M059J (cell line): ENCODE data around the gene PDE11A. TPM values are rescaled to one million over a fixed set of nuclear protein-coding genes. Genes with fewer than 3 reads are reported as not detected.

ENCODE experiments used
- DNase-seq: peaks from one replicate; pipeline ENCODE4 v3.0.0-alpha.2; 2012; ENCODE audit warnings: low read depth
- total RNA-seq: library from RNA; depleted of rRNA; stranded (reverse); fragments of >200 nt; shearing (Covaris generic); gene quantifications from 2 replicates; pipeline ENCODE4 v1.2.3, GENCODE V29; 2014

Gene PDE11A
- total RNA-seq, 1 experiment from 2014 or later = 2.0 TPM

DNA sequence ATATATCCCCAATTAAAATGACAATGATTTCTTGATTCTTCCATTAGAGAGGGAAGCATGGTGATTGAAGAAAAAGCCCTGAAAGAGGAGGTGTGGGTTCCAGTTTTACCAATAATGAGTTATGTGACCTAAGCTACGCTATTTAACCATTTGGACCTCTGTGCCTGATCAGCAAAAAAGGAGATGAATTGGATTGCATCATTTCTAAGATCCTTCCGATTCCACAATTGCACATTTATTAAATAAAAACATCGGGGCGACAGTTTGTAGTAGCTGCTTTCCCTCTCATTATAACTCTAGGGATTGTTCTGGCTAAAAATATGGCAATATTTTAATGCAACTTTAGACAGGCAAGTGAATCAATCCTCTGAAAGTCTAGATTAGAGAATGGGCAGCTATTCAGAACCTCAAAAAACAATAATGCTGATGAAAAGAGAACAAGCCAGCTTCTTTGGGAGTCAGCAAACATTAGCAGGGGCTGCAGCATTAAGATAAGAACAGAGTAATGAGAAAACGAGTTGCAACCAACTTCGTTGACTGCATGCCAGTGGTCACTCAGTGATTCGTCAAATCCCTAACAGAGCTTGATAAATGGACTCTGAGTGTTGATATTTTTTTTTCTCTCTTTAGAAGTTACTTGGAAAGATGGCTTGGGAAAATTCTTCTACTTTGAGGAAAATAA is 378.8 kb downstream of the PDE11A start:
- no peak for DNase-seq

DNA sequence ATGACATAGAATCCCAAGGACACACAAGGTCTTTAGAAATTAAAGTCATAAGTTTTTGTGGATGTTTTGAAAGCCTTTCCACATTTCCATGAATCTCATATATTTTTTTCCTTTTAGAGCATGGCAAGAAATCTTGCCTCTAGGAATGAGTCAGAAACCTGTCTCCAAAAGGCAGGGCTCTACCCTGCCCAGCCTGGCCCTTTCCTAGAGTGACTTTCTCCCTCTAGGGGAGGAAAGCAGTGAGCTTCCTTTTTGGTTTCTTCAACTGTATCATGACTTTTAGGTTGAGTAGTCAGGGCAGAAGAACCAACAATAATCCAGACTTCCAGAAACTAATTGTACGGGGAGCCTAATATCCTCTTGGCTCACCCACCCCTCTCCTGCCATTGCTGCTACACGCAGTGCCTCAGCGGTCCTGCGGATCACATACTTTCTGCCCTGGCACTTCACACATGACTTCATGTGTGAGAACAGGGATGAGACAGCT is 379.8 kb downstream of the PDE11A start:
- peak; percentile 72 for DNase-seq

DNA sequence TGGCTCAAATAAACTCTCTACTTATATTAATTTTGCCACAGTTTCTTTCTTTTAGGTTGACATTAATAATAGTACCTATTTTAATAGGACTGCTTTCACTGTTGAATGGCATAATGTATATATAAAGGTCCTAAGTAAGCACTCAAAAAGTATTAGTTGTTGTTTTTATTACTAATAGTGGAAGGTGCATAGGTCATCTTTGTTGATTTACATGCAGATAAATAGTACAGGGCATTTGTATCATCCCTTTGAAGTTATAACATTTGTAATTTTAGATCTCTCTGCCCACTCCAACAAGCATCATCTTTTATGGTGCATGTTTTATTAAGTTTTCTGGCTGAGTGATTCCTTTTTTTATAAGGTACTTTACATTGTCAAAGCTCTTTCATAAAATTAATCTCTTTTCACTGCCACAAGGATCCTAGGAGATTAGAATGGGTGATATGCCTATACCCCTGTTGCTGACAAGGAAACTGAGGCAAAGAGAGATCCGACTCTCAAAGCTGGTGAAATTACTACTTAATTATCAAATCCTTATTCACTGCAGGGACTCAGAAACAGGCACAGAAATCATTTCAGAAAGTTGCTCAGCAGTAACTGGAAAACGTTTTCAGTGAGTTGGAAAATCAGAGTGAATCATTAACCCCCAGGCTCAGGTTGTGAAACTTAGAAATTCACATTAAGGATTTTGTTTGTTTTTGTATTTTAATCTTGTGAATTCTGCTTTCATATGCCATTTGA is 380.4 kb downstream of the PDE11A start:
- DNase-seq = peak; percentile 47

DNA sequence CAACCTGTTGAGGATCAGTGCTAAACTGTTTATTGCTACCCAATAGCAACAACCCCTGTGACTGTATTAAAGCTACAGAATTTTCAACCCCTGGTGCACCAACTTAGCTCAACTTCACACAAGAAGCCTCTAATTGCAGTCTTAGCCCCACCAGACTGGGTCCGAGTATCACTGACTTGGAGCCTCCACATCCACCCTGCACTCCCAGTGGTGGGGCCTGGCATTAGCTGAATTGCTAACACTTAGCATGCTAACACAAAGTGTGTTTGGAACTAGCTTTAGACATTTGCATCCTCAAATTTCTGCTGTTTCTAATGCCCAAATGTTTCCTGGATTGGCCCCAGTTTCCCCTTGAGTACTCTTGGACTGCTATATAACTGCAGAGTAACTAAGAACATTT is 381.4 kb downstream of the PDE11A start:
- no peak for DNase-seq

DNA sequence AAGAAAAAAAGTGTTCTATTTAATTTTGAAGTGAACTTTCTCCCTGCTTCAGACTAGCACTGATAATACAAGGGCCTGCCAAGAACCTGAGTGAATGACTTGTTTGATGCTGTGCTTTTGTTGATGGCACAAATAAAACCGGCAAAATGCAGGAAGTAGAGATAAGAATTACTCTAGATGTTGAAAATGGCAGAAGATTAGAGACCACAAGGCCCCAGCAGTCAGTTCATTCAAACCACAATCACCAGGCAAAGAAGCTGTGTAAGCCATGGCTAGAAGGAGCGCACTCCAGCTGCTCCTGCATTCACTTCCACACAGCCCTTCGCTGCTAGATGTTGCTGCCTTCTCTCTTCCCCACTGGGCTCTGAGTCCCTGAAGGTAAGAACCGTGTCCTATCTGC is 383.0 kb downstream of the PDE11A start:
- DNase-seq = no peak

DNA sequence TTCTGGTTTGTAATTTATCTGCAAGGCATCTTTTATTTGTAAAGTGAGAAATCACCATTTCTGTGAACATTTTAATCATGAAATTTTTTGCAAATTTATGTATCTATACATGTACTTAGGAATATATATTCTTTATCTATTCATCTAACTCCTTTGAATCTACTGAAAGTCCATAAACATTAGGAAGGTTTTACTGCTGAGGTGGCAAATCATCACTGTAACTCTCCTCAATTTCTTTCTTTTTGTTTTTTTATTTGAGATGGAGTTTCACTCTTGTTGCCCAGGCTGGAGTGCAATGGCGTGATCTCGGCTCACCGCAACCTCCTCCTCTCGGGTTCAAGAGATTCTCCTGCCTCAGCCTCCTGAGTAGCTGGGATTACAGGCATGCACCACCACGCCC is 383.7 kb downstream of the PDE11A start:
- no peak for DNase-seq

DNA sequence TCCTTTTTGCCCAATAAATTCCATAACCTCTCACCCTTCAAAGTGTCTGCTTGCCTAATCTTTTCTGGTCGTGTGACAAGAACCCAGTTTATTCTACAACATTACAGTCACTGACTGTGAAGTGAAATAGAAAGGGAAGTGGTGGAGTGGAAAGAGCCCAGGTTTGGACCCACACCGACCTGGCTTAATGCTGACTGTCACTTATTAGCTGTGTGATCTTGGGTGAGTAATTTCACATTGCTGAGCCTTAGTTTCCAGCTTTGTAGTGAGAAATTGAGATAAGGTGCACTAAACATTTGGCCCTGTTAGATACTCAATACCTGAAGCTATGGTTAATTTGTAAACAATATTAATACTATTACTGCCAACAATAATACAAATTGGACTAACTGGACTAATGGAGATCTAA is 388.9 kb downstream of the PDE11A start:
- no peak for DNase-seq

DNA sequence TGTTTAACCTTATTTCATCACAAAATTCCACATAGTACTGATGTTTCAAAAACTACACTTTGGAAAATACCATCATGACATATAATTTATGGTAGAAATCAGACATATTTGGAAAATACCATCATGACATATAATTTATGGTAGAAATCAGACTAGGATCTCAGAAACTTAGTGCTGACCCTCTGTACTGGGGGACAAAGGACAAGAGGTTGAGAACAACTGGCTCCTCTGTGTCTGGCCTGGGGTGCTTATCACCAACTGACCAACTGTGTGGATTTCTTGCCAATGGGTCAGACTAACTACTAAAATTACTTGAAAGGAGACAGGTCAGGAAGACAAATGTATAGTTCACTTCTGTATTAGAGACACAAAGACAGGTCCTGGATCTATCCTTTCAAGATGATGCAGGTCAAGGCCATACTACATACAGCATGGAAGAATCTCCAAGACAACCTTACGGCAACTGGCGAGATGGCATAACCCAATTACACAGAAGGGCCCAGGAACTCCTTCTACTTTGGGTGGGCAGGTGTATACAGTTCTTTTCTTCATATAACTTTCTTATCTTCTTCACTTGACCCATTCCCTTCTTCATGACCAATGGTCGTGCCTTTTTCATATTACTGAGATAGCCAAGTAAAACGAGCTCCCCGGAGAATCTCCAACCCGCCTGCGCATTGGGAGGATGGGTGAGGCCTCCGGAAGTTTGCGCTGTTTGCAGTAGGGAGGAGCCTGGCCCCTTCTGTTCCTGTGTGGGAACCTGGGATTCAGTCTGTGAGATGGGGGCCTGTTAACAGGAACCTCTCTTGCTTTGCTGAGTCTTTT is 389.5 kb downstream of the PDE11A start:
- no peak for DNase-seq

DNA sequence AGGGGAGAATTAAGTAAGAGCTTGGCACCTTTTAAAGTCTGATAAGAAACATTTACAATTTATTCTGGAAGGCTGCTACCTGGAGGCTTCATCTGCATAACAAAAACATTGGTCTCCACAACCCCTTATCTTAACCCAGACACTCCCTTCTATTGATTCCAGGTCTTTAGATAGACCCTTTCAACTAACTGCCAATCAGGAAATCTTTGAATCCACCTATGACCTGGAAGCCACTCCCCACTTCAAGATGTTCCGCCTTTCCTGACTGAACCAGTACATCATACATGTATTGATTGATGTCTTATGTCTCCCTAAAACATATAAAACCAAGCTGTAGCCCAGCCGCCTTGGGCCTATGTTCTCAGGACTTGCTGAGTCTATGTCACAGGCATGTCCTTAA is 390.6 kb downstream of the PDE11A start:
- DNase-seq = no peak

DNA sequence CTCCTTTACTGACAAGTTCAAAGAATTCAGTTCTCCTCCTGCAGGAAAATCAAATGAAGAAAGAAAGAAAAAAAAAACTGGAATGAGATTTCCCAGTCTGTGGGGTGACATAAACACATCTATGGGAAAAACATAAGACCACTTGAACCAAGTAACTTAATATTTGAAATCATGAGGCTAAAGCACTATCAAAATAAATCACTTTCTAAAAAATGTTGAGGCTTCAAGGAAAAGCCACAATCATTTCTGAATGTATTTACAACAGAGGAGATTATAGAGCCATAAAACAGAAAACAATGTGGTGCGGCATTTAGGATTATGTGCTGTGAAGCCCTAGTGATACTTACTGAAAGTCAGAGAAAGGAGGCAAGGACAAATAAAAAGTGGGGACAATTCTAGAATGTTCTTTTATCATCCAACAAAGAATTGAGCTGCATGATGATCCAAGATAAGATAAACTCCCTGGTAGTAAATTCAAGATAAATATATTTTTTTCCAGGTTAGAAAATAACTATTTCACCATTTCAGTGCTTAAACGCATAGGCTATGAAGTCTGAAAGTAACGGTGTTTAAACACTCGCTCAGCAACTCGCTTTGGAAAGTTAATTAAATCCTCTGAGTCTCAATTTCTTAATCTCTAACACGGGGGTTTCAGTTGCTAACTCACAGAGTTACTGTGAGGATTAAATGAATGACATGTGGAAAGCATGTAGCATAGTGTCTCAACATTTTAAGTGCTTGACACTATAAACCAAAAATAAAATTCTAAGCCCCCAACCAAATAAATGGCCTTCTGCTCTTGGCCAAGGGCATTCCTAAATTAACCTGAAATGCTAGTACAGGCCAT is 391.5 kb downstream of the PDE11A start:
- DNase-seq = no peak

DNA sequence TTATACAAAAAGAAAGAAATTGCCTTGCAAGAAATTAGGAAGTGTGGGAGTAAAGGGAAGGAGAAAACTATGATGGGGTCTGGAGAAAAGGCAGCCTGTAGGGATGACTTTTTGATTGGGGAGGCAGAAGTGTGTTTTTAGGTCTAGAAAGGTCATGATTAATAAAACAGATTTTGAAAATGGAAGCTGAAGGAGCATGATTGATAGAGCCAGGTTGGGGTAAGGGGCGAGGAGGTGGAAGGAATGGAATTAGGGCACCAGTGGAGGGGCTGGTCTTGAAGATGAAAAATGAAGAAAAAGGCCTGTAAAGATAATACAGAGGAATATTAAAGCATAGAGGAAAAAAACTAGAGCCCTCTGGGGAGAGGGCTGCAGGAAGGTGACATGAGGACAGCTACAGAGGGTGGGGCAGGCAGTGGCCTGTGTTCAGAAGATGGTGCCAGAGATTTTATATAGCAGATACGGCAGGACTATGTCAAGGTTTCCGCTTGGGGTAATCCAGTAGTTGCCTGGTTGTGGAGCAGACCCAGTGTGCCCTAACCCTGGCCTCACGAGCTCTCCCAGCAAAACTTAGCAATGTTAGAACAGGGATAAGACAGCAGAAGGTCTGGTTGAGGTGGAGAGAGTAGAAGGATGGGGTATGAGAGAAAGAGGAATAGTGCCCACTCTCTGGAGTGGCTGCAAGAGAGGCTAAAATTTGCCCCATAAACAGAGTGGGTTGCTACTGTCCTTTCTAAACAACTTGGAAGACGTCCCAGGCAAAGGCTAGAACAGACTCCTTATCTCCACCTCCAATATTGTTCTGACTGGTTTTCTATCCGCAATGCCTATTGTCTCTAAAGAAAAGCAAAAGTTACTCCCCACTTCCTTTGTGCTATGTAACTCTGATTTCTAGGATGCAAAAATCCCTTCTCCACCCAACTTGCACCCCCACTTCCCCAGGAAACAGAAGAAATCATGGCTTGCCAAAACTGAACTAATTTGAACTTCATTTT is 392.7 kb downstream of the PDE11A start:
- DNase-seq = no peak

DNA sequence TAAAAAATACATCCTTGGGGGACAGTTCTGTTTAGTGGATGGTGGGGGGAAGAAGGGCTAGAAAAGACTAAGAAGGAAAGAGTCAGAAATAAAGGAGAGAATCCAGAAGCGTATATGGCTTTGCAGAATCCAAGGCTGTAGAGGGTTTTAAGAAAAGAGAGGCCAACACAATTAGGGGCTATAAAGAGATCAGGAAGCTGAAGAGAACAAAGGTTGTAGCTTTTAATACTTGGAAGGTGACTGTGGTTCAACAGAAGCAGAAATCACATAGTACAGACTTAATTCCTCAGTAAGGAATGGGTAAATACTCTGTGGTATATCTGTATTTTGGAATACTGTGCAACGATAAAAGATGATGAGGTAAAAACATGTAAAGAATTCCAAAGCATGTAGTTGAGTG is 393.6 kb downstream of the PDE11A start:
- DNase-seq = no peak

DNA sequence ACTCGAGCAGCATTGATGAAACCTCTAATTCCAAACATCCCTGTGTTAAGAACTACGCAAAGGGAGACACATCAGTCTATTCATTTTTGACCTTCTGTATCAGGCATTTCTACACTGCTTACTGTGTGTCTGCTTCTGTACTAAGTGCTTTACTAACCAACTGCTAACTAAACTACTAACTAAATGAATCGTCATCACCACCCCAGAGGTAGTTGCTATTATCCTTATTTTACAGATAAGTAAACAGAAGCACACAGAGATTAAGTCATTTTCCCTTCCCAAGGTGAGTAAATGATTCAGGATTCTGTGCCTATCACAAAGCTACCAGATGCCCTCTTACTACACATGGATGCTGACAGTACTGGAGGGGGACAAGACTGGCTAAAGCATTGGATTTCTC is 395.9 kb downstream of the PDE11A start:
- no peak for DNase-seq

DNA sequence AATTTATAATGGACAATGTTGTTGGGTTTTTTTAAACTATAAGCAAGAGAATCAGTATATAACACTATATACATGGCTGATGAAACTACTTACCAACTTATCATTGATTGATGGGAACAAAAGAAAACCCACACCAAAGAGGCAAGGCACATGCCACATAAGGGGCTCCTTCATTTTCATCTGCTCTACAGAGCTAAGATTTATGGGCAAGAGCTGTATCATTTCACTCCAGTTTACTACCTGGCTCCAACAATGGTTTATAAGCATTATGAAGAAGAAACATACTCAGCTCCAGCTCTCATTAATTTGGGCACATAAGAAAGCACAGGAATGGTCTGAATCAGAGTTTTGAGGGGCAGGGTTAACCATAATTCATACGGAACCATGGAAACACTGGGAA is 396.8 kb downstream of the PDE11A start:
- no peak for DNase-seq

DNA sequence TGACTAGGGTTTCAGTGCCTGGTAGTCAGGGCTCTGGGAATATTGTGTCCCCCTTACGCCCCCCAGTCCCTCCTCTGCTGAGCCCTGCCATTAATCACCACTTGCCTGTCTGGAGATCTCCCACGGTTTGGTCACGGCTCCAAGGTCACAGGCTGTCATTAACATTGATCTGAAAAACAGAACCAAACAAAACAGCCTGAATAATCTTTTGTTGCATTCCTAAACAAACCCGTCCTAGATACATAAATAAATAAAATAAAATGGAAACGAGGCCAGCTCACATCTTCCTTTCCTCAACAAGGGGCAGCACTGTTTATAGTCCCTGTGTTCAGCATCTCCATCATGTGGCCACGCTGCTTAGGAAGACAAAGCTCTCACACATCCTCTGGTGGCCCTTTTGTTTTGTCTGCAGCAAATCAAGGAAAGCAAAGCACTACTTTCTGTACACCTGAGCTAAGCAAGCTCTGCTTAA is 397.2 kb downstream of the PDE11A start:
- DNase-seq = no peak

DNA sequence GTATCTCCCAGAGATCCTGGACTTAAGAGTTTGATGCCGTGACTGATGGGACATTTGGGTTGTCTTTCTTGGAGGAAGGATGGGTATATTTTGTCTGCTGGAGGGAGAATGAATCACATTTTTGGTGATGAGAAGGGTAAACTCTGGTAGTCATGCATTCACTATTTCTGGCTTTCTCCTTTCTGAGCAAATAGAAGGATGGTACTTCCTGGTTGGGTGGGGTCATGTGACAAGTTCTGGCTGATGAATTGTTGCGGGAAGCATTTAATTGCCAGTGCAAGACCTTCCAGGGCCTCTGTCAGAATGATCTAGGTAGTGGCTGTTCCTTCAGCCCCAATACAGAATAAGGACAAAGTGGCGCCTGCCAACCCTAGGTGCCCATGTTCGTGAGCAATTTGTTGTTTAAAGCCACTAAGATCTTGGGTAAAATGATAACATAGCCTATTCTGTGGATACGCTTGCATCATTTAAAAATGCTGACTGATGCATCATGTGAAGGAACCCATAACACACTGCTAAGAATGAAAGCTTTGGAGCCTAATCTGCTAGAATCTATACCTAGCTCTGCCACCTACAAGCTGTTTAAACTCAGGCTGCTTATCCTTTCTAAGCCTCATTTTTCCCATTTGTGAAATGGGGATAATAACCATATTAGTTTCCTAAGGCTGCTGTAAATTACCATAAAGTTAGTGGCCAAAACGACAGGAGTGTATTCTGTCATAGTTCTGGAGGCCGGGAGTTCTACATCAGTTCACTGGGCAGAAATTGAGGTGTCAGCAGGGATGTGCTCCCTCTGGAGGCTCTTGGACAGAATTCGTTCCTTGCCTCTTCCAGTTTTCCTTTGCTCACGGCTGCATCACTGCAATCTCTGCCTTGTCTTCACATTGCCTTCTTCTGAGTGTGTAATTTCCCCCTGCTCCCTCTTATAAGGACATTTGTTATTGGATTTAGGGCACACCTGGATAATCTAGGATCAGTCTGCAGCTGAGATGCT is 398.7 kb downstream of the PDE11A start:
- DNase-seq = peak; percentile 8

DNA sequence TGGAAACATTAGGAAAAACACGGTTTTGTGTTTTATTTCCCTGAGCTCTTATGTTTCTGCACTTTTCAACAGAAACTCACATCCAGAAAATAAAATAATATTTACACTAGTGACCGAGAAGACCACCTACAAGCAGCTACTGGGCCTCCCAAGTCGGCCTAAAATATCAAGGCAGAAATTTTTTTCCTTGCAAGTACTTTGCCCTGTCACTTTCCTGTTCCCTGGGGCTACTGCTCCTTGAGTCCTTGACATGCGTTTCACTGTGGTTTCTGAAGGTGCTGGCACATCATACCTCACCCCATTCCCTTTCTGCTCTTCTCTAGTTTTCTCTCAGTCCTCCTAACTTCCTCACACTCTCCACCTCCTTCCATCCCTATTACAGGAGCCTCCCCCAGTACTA is 400.9 kb downstream of the PDE11A start:
- peak; percentile 54 for DNase-seq

DNA sequence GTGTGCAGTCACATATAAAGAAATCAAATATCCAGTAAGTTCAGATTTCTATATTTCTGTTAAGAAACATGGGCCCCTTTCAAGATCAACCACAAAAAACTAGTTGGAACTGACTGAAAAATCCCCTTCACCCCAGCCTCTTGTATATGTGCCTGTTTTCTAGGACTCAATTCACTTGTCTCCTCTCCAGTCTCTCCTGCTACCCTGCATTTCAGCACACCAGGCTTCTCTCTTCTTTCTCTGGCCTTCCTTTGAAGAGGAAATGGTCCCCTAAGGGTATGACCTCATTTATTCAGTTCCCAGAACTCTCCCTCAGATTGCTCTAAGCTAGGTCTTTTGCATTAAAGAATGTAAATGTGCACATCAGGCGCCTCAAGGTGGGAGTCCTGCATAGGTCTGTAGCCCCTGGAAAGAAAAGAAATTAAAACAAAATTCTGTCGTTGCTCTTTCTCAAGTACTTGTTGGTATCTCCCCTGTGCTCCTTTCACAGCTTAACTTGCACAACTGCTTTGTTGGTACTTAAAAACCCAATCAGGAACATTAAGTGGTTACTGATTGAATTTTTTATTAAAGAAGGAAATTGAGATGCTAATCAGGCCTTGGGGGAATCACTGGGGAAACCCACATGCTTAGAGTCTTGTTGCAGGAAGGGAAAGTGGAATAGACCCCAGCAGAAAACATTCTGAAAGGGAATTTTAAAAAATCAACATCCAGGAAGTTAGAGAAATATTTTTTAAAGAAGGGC is 401.6 kb downstream of the PDE11A start:
- no peak for DNase-seq
